Right atrium auricular region (tissue), 2 donors: ENCODE measurements around the gene EPN3. TPM values are rescaled to one million over a fixed set of nuclear protein-coding genes. Genes with fewer than 3 reads are reported as not detected.
A peak's percentile ranks its signal among the peaks of the same experiment; 100 is the strongest.

Experiments
- DNase-seq: peaks from one replicate; pipeline ENCODE4 v3.0.0-alpha.2; 2019; ENCODE audit warnings: low spot score
- H3K27ac ChIP-seq, 2 donors: fragments of 200-600 bp; sonication (generic); 1 replicate in 1 of 2; 2 replicates in 1 of 2; pipeline ENCODE4 v1.5.1; 2016 to 2019
- H3K27me3 ChIP-seq, 2 donors: fragments of 200-600 bp; sonication (generic); one replicate each; pipeline versions ENCODE4 v1.5.1 to v1.6.0; 2017 to 2019
- H3K36me3 ChIP-seq: fragments of 200-600 bp; sonication (generic); one replicate; pipeline ENCODE4 v1.5.1; 2016
- H3K4me1 ChIP-seq, 2 donors: fragments of 200-600 bp; sonication (generic); one replicate each; pipeline versions ENCODE4 v1.5.1 to v1.6.0; 2017 to 2019
- H3K4me3 ChIP-seq, 2 donors: fragments of 200-600 bp; sonication (generic); 1 replicate in 1 of 2; 2 replicates in 1 of 2; pipeline ENCODE4 v1.5.1; 2017 to 2019; ENCODE audit warnings: mild to moderate bottlenecking in 1 of 2, moderate library complexity in 1 of 2
- H3K9me3 ChIP-seq, 2 donors: fragments of 200-600 bp; sonication (generic); one replicate each; pipeline ENCODE4 v1.5.1; 2019
- total RNA-seq, 2 donors: library from RNA; depleted of rRNA; stranded (reverse); fragments of >200 nt; gene quantifications; one replicate each; pipeline ENCODE4 v1.1.0, GENCODE V29; 2016
- TF ChIP-seq, protein P1 (sequence below), 2 donors: fragments of 200-600 bp; sonication (generic); IDR thresholded peaks; one replicate each; pipeline ENCODE4 v1.5.1; 2019; ENCODE audit warnings: antibody characterized with exemption in 2 of 2

Gene EPN3
- total RNA-seq, 2 donors from 2014 or later, result 4.5 to 13.3 TPM

- H3K27me3 ChIP-seq, result no peaks in the 10 kb centered on the region
- no peak overlapping the region for H3K27ac ChIP-seq
- no peaks in the 10 kb centered on the region for H3K9me3 ChIP-seq
- H3K36me3 ChIP-seq, result no peaks in the 10 kb centered on the region
- TF ChIP-seq, protein P1, sequence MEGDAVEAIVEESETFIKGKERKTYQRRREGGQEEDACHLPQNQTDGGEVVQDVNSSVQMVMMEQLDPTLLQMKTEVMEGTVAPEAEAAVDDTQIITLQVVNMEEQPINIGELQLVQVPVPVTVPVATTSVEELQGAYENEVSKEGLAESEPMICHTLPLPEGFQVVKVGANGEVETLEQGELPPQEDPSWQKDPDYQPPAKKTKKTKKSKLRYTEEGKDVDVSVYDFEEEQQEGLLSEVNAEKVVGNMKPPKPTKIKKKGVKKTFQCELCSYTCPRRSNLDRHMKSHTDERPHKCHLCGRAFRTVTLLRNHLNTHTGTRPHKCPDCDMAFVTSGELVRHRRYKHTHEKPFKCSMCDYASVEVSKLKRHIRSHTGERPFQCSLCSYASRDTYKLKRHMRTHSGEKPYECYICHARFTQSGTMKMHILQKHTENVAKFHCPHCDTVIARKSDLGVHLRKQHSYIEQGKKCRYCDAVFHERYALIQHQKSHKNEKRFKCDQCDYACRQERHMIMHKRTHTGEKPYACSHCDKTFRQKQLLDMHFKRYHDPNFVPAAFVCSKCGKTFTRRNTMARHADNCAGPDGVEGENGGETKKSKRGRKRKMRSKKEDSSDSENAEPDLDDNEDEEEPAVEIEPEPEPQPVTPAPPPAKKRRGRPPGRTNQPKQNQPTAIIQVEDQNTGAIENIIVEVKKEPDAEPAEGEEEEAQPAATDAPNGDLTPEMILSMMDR (IDR thresholded peaks at IDR 0.05), result no peak
- DNase-seq, result no peak
- H3K4me3 ChIP-seq, result no peak overlapping the region
- peaks cover 0 to 32% of the 10 kb centered on the region in 2 donors for H3K4me1 ChIP-seq
Observed at GRCh38 chr17:50542795-50543774, 10.6 kb downstream of the EPN3 start.

DNA sequence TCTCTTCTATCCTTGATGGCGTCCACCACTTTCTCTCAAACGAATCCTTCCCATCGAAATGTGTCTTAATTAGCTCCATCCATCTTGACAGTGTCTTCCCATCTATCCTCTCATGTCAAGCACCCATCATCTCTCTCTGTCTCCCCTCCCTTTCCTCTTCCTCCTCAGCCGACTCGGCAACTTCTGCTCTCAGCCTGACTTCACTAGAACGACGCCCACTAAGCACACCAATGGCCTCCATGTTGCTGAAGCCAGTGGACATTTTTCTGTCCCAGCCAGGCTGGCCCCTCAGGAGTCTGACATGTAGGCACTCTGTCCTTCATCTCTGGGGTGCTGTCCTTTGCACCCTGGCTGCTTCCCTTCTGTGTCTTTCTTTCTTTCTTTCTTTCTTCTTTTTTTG lies 12.0 kb downstream of the EPN3 start:
- H3K27ac ChIP-seq, result no peak overlapping the region
- H3K36me3 ChIP-seq, result no peaks in the 10 kb centered on the region
- no peak for DNase-seq
- H3K9me3 ChIP-seq, result no peaks in the 10 kb centered on the region
- TF ChIP-seq, protein P1 (IDR thresholded peaks at IDR 0.05), result no peak
- H3K27me3 ChIP-seq, result no peaks in the 10 kb centered on the region
- peaks cover 0 to 32% of the 10 kb centered on the region in 2 donors for H3K4me1 ChIP-seq
- H3K4me3 ChIP-seq, result no peak overlapping the region

- H3K9me3 ChIP-seq, result no peaks in the 10 kb centered on the region
- no peak overlapping the region for H3K4me3 ChIP-seq
- H3K27me3 ChIP-seq, result no peaks in the 10 kb centered on the region
- TF ChIP-seq, protein P1 (IDR thresholded peaks at IDR 0.05), result no peak
- no peak for DNase-seq
- no peak overlapping the region for H3K27ac ChIP-seq
- H3K36me3 ChIP-seq, result no peaks in the 10 kb centered on the region
- H3K4me1 ChIP-seq, result peaks cover 0 to 32% of the 10 kb centered on the region in 2 donors
Observed at GRCh38 chr17:50545311-50545710, 12.8 kb downstream of the EPN3 start.

DNA sequence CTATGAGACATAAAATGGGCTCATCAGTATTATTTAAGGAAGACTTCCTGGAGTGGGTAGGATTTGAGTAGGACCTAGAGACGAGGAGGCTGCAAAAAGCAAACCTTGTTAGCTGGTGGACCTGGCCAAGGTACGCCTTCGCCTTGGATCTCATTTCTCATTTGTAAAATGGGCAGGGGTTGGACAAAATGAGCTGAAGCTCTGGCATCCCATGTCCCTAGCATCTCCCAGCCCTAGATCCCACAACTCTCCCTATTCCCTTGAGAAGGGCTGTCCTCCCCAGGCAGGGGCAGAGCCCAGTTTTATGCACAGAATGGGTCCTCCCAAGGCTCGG lies 14.1 kb downstream of the EPN3 start:
- DNase-seq, result no peak
- Histone ChIP-seq H3K4me1 (peaks cover 0 to 28% of the 10 kb centered on the region in 2 donors), H3K27ac (peak overlapping the region; percentile 88 to 91), H3K27me3 (no peaks in the 10 kb centered on the region), H3K9me3 (no peaks in the 10 kb centered on the region), H3K4me3 (peak overlapping the region; percentile 54 to 75), H3K36me3 (no peaks in the 10 kb centered on the region)
- TF ChIP-seq, protein P1 (IDR thresholded peaks at IDR 0.05), result no peak

DNA sequence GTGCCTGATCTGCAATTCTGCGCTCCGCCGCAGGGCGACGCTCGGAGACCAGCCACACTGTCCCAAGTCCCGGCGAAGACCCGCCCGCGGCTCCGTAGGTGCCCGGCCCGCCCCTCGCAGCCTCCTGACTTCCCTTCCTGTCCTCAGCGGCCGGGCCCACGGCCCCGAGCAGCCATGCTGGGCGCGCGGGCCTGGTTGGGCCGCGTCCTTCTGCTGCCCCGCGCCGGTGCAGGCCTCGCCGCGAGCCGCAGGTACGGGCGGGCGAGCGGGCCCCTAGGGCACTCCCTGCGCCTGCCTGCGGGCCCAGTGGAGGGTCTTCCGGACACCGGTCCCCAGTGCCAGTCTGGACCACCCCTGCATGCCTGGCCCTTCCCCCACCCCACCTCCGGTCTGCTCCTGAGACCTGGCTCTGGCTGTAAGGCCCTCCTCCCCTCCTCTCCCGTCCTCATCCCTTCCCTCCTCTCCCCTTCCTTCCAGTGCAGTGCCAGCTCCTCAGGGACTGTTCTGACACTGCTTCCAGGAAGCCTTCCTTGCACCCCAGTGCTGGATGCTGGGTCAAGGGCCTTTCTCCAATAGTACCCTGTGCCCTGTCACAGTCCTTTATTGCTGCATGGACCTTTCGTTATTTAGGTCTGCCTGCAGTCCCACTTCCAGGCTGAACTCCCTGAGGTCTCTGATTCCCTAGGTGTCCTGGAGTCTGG lies 14.7 kb downstream of the EPN3 start, which contains the start of gene SPATA20:
Gene SPATA20, plus strand, starts transcription at position 140 of the 701 bp plus-strand sequence. Its CDS starts 35 bp downstream, at position 175.
- peak within 1 kb of the TSS; percentile 88 to 91 for H3K27ac ChIP-seq
- H3K4me3 ChIP-seq, result peak within 1 kb of the TSS; percentile 54 to 75
- H3K9me3 ChIP-seq, result no peaks in the 10 kb centered on the region
- no peaks in the 10 kb centered on the region for H3K36me3 ChIP-seq
- DNase-seq, result peak; percentile 94
- H3K27me3 ChIP-seq, result no peaks in the 10 kb centered on the region
- peaks cover 0 to 25% of the 10 kb centered on the region in 2 donors for H3K4me1 ChIP-seq
- TF ChIP-seq, protein P1 (IDR thresholded peaks at IDR 0.05), result peak; percentile 100
